HG03342 (cell line): Measurements from ENCODE around the gene KCNQ1.

ENCODE experiments used
- ATAC-seq: cut with Tn5 transposase; IDR thresholded peaks from one replicate; pipeline ENCODE4 v1.9.1; 2021; ENCODE audit warnings: mild to moderate bottlenecking, moderate library complexity; ENCODE audit not compliant: unreplicated experiment

Gene KCNQ1

GRCh38 chr11:2673250-2673610 is 228.4 kb downstream of the KCNQ1 start:
- no peak for ATAC-seq

GRCh38 chr11:2673871-2674471 is 229.2 kb downstream of the KCNQ1 start:
- ATAC-seq: no peak

- ATAC-seq: no peak
These were observed 229.9 kb downstream of the KCNQ1 start for GRCh38 chr11:2674658-2675131.

- no peak for ATAC-seq
These were observed 230.7 kb downstream of the KCNQ1 start for GRCh38 chr11:2675540-2675939.

GRCh38 chr11:2677127-2677526 is 232.3 kb downstream of the KCNQ1 start:
- ATAC-seq: no peak

- ATAC-seq: no peak
These were observed 233.6 kb downstream of the KCNQ1 start for GRCh38 chr11:2678396-2678795.

GRCh38 chr11:2679011-2679676 is 234.3 kb downstream of the KCNQ1 start:
- ATAC-seq: no peak

- no peak for ATAC-seq
These were observed 236.8 kb downstream of the KCNQ1 start for GRCh38 chr11:2681408-2682145.

GRCh38 chr11:2683806-2684205 is 239.0 kb downstream of the KCNQ1 start:
- ATAC-seq: no peak

GRCh38 chr11:2684581-2684980 is 239.8 kb downstream of the KCNQ1 start:
- ATAC-seq: no peak

GRCh38 chr11:2685051-2685450 is 240.2 kb downstream of the KCNQ1 start:
- no peak for ATAC-seq

- ATAC-seq: no peak
These were observed 241.0 kb downstream of the KCNQ1 start for GRCh38 chr11:2685566-2686359.

GRCh38 chr11:2686360-2687222 is 241.8 kb downstream of the KCNQ1 start:
- no peak for ATAC-seq

- ATAC-seq: no peak
These were observed 242.4 kb downstream of the KCNQ1 start for GRCh38 chr11:2687223-2687530.

GRCh38 chr11:2687782-2688191 is 243.0 kb downstream of the KCNQ1 start:
- no peak for ATAC-seq

- ATAC-seq: no peak
These were observed 243.8 kb downstream of the KCNQ1 start for GRCh38 chr11:2688381-2689231.

GRCh38 chr11:2689651-2690575 is 245.1 kb downstream of the KCNQ1 start:
- no peak for ATAC-seq

- ATAC-seq: no peak
These were observed 246.0 kb downstream of the KCNQ1 start for GRCh38 chr11:2690596-2691354.
